ENCODE data around the gene OAF.

DNA sequence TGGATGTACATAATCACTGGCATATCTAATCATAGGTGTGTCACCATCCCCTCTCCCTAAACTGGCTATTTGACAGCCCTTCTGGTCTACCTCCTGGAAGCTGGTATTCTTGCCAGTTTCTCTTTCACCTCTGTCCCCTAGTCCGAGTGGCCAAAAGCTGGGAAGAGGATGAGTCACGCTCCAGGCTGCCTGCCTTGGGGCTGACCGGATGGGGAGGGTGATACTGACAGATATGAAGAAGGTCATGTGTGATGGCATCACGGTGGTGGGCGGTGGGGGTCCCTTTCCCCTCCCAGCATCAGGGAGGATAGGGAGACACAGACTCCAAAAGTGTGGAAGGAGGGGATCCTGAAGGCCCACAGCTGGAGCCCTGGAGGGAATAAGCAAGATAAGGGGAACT, 4.8 kb downstream of the OAF start:
- TF ChIP-seq, protein P1, sequence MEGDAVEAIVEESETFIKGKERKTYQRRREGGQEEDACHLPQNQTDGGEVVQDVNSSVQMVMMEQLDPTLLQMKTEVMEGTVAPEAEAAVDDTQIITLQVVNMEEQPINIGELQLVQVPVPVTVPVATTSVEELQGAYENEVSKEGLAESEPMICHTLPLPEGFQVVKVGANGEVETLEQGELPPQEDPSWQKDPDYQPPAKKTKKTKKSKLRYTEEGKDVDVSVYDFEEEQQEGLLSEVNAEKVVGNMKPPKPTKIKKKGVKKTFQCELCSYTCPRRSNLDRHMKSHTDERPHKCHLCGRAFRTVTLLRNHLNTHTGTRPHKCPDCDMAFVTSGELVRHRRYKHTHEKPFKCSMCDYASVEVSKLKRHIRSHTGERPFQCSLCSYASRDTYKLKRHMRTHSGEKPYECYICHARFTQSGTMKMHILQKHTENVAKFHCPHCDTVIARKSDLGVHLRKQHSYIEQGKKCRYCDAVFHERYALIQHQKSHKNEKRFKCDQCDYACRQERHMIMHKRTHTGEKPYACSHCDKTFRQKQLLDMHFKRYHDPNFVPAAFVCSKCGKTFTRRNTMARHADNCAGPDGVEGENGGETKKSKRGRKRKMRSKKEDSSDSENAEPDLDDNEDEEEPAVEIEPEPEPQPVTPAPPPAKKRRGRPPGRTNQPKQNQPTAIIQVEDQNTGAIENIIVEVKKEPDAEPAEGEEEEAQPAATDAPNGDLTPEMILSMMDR (IDR thresholded peaks at IDR 0.05; ENCODE audit: borderline replicate concordance, extremely low read depth, low read length, poor library complexity, severe bottlenecking), result no peak
- TF ChIP-seq EZH2 (IDR thresholded peaks at IDR 0.05; ENCODE audit: borderline replicate concordance, low read depth, low read length, severe bottlenecking), result no peak

Measured in DND-41 (cell line).